ENCODE measurements around the gene FIG4.
"Not testable (repeated sequence)": the region's sequence is repeated elsewhere in the genome, so short reads cannot be mapped to it uniquely, and the experiment has no call there.

Gene FIG4

GRCh38 chr6:109793792-109794191 lies 102.7 kb downstream of the FIG4 start:
- in situ Hi-C loops (cut with HindIII; ENCODE audit: low sequenced_read_pairs), result no loop called here

- in situ Hi-C loops (cut with HindIII; ENCODE audit: low sequenced_read_pairs), result no loop called here
These were observed 103.3 kb downstream of the FIG4 start for GRCh38 chr6:109794201-109794923.

- in situ Hi-C loops (cut with HindIII; ENCODE audit: low sequenced_read_pairs), result no loop called here
These were observed 105.0 kb downstream of the FIG4 start for GRCh38 chr6:109795994-109796555.

DNA sequence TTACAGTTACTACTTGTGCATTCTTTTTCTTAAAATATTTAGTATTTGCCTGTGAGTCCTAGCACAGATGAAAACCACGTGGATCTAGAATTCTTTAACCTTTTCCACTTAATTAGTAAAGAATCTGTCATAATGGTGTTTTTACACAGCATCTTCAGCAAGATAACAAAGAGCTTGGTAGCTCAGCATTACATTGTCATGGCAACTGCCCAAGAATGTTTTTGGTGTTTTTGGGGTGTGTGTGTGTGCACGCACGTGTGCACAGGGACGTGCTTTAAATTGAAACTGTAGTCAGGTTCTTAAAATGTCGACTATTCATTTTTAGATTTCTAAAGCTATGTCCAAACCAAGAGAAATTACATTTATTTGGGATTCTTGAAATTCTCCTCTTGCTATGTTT lies 108.0 kb downstream of the FIG4 start:
- in situ Hi-C loops (cut with HindIII; ENCODE audit: low sequenced_read_pairs), result no loop called here

DNA sequence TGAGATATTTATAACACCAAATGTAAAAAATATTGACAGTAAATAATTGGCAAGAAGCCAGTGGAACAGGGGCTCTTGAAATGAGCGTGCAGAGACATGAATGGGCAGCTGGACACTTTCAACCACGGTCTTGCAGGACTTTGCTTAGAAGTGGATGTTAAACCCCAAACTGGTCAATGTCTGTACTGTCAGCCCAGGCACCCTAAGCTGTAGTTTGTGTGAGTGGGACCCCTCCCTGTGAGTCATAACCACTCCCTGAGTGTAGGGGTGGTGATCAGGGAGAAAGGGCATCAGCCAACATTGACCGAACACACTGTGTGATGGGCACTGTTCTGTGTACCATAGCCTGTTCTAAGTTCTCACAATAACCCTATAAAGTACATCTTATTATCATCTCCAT lies 108.6 kb downstream of the FIG4 start:
- in situ Hi-C loops (cut with HindIII; ENCODE audit: low sequenced_read_pairs), result no loop called here

DNA sequence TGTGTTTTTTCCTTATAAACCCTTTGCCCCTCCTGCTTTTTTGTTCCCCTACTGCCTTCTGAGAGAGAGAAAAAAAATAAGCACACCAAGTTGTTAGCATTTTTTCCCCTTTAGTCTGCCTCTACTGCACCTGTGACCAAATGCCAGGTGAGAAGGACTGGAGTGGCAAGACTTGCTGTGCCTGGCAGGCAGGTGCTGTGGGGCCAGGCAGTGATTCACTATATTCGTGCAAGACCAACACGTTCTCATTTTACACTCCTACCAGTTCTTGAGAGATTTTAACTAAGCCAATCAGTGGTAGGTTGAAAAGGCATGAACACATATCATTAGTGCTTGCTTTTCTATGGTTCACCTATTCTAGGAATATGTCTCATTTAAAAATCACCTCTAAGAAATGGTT lies 109.7 kb downstream of the FIG4 start:
- in situ Hi-C loops (cut with HindIII; ENCODE audit: low sequenced_read_pairs), result no loop called here

- in situ Hi-C loops (cut with HindIII; ENCODE audit: low sequenced_read_pairs), result no loop called here
These were observed 110.7 kb downstream of the FIG4 start for GRCh38 chr6:109801794-109802193.

GRCh38 chr6:109804020-109804419 lies 112.9 kb downstream of the FIG4 start:
- in situ Hi-C loops (cut with HindIII; ENCODE audit: low sequenced_read_pairs), result no loop called here

DNA sequence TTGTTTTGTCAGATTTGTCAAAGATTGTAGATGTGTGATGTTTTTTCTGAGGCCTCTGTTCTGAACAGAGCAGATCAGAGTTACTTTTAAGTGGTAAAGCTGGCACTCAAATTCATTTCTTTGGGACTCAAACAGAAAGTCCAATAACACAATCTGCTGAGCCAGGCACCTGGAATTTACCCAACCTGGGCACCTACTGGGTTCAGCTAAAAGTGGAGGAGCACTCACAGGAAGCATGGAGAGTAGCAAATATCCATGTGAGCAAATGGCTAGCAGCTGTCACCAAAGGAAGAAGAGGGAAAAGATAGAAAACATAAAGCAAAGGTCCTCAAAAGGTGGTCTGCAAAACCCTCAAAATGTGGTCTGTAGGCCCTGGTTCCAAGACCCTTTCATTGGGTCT lies 116.8 kb downstream of the FIG4 start:
- in situ Hi-C loops (cut with HindIII; ENCODE audit: low sequenced_read_pairs), result no loop called here

- in situ Hi-C loops (cut with HindIII; ENCODE audit: low sequenced_read_pairs), result no loop called here
These were observed 117.7 kb downstream of the FIG4 start for GRCh38 chr6:109808837-109809236.

- in situ Hi-C loops (cut with HindIII; ENCODE audit: low sequenced_read_pairs), result no loop called here
These were observed 124.0 kb downstream of the FIG4 start for GRCh38 chr6:109815054-109815453.

GRCh38 chr6:109816452-109817374 lies 125.6 kb downstream of the FIG4 start:
- in situ Hi-C loops (cut with HindIII; ENCODE audit: low sequenced_read_pairs), result no loop called here

DNA sequence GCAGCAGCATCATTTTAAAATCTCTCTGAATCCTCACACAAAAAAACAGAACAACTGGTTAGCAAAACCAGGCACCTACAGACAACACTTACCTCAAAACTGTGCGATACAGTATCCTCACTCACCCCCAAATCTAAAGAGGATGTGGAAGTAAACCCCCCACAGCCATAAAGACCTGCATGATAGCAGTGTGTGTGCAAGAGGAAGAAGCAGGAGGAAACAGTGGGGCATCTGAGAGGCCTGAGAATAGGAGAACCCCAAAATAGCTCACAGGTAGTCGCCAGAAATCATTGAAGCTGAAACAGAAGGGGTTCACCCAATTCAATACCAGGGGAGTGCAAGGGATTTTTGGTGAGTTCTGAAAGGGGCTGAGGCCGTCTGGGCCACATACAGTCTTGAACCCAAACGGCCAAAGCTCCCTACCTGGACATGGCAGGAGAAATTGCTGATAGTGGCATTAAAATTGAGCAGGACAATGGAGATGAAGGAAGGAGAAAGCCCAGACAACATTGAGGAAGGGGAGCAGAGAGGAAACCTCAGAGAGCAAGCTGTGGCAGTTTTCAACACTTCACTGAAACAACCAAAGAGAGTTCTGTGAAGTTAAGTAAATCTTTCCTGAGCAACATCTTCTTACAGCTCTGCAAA lies 129.7 kb downstream of the FIG4 start:
- in situ Hi-C loops (cut with HindIII; ENCODE audit: low sequenced_read_pairs), result no loop called here

DNA sequence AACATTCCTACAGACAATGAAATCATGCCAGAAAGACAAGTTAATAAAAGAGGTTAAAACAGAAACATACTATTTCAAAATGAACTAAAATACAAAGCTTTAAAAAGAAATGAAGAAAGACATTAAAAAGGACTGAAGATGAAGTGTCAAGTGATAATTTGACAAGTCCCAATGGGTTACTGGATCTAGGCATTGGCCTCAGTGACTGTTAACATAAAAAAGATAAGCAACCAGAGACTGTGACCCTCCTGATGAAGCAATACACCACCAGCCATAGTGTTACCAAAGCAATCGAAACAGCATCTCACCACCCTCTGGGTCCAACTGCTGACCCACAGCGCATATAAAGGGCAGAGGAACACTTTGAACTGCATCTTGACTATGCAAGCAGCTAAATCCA lies 130.3 kb downstream of the FIG4 start:
- in situ Hi-C loops (cut with HindIII; ENCODE audit: low sequenced_read_pairs), result no loop called here

- in situ Hi-C loops (cut with HindIII; ENCODE audit: low sequenced_read_pairs), result no loop called here
These were observed 133.0 kb downstream of the FIG4 start for GRCh38 chr6:109824105-109824504.

- in situ Hi-C loops (cut with HindIII; ENCODE audit: low sequenced_read_pairs), result no loop called here
These were observed 135.5 kb downstream of the FIG4 start for GRCh38 chr6:109826551-109826950.

DNA sequence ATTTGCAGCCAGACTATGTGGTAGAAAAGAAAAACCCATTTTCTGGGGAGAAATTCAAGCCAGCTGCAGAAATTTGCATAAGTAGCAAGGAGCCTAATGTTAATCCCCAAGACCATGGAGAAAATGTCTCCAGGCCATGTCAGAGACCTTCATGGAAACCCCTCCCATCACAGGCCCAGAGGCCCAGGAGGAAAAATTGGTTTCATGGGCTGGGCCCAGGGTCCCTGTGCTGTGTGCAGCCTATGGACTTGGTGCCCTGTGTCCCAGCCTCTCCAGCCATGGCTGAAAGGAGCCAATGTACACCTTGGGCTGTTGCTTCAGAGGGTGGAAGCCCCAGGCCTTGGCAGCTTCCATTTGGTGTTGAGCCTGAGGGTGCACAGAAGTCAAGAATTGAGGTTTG lies 140.3 kb downstream of the FIG4 start:
- in situ Hi-C loops (cut with HindIII; ENCODE audit: low sequenced_read_pairs), result not testable (repeated sequence)

- in situ Hi-C loops (cut with HindIII; ENCODE audit: low sequenced_read_pairs), result no loop called here
These were observed 143.0 kb downstream of the FIG4 start for GRCh38 chr6:109834131-109834530.

DNA sequence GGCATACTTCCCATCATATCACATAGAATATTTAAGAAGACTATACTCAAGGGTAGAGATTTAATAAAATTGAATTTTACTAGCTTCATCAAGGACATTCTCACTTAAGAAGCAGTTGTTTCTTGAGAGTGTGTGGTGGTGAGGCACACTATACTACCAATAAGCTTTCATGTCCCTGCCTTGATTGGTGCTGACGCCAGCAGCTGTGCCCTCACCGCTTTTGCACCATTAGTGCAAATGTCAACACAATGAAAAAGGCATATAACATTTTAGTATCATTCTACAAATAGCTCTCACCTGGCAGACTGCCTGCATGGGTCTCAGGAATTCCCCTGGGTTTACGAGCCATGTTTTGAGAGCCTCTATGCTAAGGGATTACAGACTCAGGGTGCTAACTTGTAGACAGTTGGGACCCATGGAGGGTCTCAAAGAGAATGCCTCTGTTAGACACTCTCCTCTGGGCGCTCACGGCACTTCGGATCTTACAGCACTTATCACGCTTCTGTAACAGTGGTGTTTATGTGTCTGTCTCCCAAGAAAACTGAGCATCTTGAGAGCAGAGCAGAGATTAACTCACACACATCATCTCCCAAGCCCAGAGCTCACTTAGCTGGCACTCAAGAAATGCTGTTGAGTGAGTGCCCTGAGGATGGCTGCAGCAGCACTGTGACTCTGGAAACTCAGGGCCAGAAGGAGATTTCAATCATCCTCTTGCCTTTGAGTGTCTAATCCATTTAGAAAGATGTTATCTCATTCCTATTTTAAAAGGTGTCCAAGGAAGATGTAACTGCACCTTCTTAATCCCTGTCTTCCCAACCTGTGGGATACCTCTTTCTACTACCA lies 143.7 kb downstream of the FIG4 start:
- in situ Hi-C loops (cut with HindIII; ENCODE audit: low sequenced_read_pairs), result no loop called here

GRCh38 chr6:109840034-109840433 lies 148.9 kb downstream of the FIG4 start:
- in situ Hi-C loops (cut with HindIII; ENCODE audit: low sequenced_read_pairs), result no loop called here

Measured in DLD1 (cell line).